ENCODE measurements around the gene PHF21A. TPM values are rescaled to one million over a fixed set of nuclear protein-coding genes. Genes with fewer than 3 reads are reported as not detected.

PHF21A gene
- total and polyA plus RNA-seq, 2 of the 8 experiments (the other 6 are each of a cell fraction or from before 2014, with no cell fraction given), result 17.6 to 40.3 TPM

DNA sequence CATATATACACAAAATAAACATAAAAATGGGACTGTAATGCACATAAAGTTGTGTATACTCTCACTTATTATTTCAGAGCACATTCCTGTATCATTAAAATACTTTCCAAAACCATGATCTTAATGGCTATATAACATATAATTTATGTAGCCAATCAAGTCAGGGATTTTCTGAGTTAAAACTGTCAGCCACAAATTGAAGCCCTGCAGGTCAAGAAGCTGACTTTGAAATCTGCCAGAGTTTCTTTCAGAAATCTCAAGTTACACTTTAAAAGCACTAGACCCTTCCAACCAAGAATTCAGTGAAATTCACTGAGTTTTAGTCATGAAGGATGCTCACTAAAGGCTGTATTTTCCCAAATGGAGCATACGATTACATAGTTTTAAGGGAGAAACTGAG is 47.6 kb downstream of the PHF21A start:
- H4K20me1 ChIP-seq (replicated peaks in 1 of 2; ENCODE audit: control insufficient read depth in 1 of 2, insufficient read depth in 2 of 2, low read length in 2 of 2), result peaks cover 0 to 1% of the 10 kb centered on the region in 2 experiments
- H3K4me1 ChIP-seq (replicated peaks in 1 of 4; ENCODE audit: control insufficient read depth in 3 of 4, insufficient read depth in 4 of 4, low read length in 3 of 4), result 0 out of 7 replicates have a peak, but pooled peaks cover 0 to 3% (median 0%) of the 10 kb centered on the region in 4 experiments
- POLR2A ChIA-PET (ENCODE audit: partially characterized antibody), result no interaction called here
- H4K5ac ChIP-seq (ENCODE audit: insufficient read length, low read depth, low read length), result no peak overlapping the region
- no peak overlapping the region for H3K27ac ChIP-seq (ENCODE audit: low read depth, low read length)
- H2BK15ac ChIP-seq (ENCODE audit: low read length), result no peak overlapping the region
- H3K36me3 ChIP-seq (ENCODE audit: control insufficient read depth in 2 of 4, insufficient read depth in 4 of 4, low read length in 3 of 4), result peaks cover 0 to 2% (median 0%) of the 10 kb centered on the region in 4 experiments; a peak in 2 of 8 replicates
- no peak for FAIRE-seq
- H2AFZ ChIP-seq (ENCODE audit: low read length), result no peak overlapping the region
- no peaks in the 10 kb centered on the region for H3K9me3 ChIP-seq (ENCODE audit: insufficient read depth in 2 of 2, low read depth in 1 of 2, low read length in 1 of 2)
- CTCF ChIA-PET (ENCODE audit: partially characterized antibody), result no interaction called here
- no peak overlapping the region for H2BK120ac ChIP-seq (replicated peaks; ENCODE audit: low read depth, low read length)
- H3K27me3 ChIP-seq (replicated peaks in 1 of 4; ENCODE audit: control insufficient read depth in 3 of 4, extremely low read depth in 1 of 4, insufficient read depth in 3 of 4, low read length in 3 of 4), result no peaks in the 10 kb centered on the region
- no peak overlapping the region for H4K8ac ChIP-seq (ENCODE audit: extremely low read depth, insufficient read depth, low read length)
- no peaks in the 10 kb centered on the region for H3K23me2 ChIP-seq (ENCODE audit: low read depth, low read length)
- no peak overlapping the region for H2AK5ac ChIP-seq (ENCODE audit: low read depth, low read length)
- no peak overlapping the region for H3K4ac ChIP-seq (replicated peaks; ENCODE audit: insufficient read length, low read depth, low read length)
- no peak overlapping the region for H2BK5ac ChIP-seq (ENCODE audit: low read depth, low read length)
- no peak overlapping the region for H3K4me2 ChIP-seq (ENCODE audit: insufficient read depth in 1 of 2, low read depth in 2 of 2, low read length in 2 of 2)
- H2BK20ac ChIP-seq (ENCODE audit: low read length), result no peak overlapping the region
- no peak overlapping the region for H4K91ac ChIP-seq (replicated peaks; ENCODE audit: insufficient read length, low read length)
- H3K14ac ChIP-seq (ENCODE audit: insufficient read length), result no peak overlapping the region
- no peak for DNase-seq (ENCODE audit: low read depth in 1 of 2, low spot score in 2 of 2)
- no peak overlapping the region for H3K4me3 ChIP-seq (ENCODE audit: extremely low read depth in 1 of 4, insufficient read depth in 2 of 4, low read depth in 3 of 4, low read length in 4 of 4)
- H3K9ac ChIP-seq (replicated peaks in 1 of 4; ENCODE audit: extremely low read depth in 1 of 4, low read depth in 3 of 4, low read length in 3 of 4), result no peak overlapping the region
- H3K18ac ChIP-seq (ENCODE audit: extremely low read depth, low read length), result no peak overlapping the region
- 96% methylated on average over 1 of the region's 1 CpG; no CpG with 5 or more reads in 1 of the 2 experiments for WGBS, 2 experiments (ENCODE audit: extremely low coverage in 1 of 2, insufficient coverage in 1 of 2, insufficient read length in 1 of 2, insufficient replicate concordance in 2 of 2, low coverage in 1 of 2, low lambda C conversion rate in 2 of 2, missing lambda C conversion rate in 1 of 2)
- no peaks in the 10 kb centered on the region for H3K79me2 ChIP-seq (ENCODE audit: control insufficient read depth in 1 of 2, insufficient read depth in 2 of 2, low read length in 2 of 2)
- no peaks in the 10 kb centered on the region for H3K79me1 ChIP-seq (ENCODE audit: low read depth, low read length)
- H2BK12ac ChIP-seq (ENCODE audit: low read depth, low read length), result no peak overlapping the region
- H3K56ac ChIP-seq (replicated peaks; ENCODE audit: insufficient read length, low read depth, low read length), result no peak overlapping the region
- no peak overlapping the region for H3K23ac ChIP-seq (ENCODE audit: insufficient read length)
- TF ChIP-seq KDM5A (IDR thresholded peaks at IDR 0.05; ENCODE audit: low read length) (no peak), RAD21 (IDR thresholded peaks at IDR 0.05 in 1 of 2, conservative IDR thresholded peaks at IDR 0.05 in 1 of 2; ENCODE audit: low read depth in 2 of 2, low read length in 2 of 2) (no peak), JUN (IDR thresholded peaks at IDR 0.05; ENCODE audit: low read depth, low read length) (no peak), CBX5 (IDR thresholded peaks at IDR 0.05; ENCODE audit: low read depth, low read length) (no peak), POLR2AphosphoS5 (IDR thresholded peaks at IDR 0.05; ENCODE audit: low read depth, low read length) (no peak), BRCA1 (IDR thresholded peaks at IDR 0.05; ENCODE audit: low read depth, low read length) (no peak), CBX8 (IDR thresholded peaks at IDR 0.05; ENCODE audit: borderline replicate concordance, low read depth, low read length) (no peak), BACH1 (IDR thresholded peaks at IDR 0.05; ENCODE audit: low read length) (no peak), SP4 (IDR thresholded peaks at IDR 0.05; ENCODE audit: low read length) (no peak)
